ENCODE measurements around the gene MYRIP.
"Not testable (repeated sequence)": the region's sequence is repeated elsewhere in the genome, so short reads cannot be mapped to it uniquely, and the experiment has no call there.

Gene MYRIP

DNA sequence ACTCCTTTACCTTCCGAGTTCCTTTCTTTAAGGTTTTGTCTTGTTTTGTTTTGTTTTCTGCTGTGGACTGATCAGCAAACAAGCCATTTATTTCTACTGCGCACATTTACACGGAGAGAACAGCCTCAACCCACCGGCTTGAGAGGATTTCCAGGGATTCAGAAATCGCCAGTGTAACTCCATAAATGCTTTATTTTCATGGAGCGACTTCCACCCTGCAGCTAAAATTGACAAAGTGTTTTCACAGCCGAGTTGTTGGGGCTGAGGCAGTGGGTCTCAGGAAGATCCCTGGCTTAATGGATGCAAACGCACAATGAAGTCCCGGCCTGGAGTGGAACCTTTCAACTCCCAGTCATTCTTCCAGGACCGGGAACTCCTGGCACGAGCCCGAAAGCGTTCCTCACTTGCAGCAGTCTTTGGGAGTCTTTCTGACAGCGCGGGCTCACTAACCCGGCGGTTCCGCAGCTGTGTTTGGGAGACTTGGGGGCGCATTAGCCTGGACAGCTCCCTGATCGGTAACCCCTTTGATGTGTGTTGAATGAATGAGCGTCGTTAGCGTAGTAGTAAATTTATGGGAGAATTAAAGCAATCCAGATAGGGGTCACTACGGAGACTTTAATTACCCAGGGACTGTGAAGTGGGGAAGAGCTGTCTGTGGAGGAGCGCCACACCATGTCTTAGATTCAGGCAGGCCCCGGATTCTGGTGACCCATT, 785 bp upstream of the MYRIP start:
- no peak for DNase-seq

DNA sequence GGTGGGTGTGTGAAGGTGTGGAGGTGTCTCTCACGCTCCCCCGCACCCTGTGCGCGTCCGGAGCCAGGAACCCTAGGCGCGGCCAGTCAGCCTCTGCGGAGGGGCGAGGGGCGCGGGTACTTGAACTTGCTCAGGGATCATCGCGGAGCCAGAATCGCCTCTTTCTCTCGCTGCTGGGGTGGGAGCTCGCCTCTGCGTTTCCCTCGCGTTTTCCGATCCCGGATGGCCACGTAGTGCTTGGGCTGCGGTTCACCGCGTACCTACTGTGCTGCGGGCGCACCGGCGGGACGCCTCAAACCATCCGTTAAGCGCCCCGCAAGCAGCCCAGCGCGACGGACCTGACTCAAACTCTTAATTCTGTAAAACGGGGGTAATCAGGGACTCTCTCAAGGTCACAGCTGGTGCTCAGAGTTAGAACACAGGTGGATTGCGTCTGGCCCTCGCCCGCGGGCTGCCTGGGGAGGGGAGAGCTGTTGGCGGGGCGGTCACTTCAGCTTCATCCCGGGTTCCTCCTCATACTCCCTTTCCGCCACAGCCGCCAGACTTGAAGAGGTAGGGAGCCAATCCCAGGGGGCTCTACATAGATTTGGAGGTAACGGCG, 686 bp downstream of the MYRIP start:
- no peak for DNase-seq

DNA sequence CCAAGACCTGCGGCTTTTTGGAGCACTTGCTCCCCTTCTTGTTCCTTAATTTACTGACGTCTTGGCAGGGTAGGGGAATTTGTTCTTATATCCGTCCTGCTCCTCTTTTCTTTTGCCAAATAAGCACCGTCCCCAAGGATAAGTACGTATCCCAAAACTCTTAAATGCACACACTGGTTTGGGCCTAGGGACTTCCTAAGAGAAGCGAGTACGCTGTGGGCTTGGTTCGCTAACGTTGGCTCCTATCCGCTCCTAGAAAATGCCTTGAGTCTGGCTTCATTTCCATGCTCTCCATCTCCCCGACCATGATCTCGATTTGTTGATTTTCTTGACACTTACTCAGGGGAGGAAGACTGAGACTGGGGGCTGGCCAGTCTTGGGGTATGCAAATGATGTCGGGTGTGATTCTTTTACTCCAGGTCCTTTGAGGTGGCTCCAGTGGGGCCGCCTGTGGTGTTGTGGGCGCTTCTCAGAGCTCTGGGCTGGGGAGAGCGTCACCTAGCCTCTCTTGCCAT, 1.3 kb downstream of the MYRIP start:
- DNase-seq, result no peak

DNA sequence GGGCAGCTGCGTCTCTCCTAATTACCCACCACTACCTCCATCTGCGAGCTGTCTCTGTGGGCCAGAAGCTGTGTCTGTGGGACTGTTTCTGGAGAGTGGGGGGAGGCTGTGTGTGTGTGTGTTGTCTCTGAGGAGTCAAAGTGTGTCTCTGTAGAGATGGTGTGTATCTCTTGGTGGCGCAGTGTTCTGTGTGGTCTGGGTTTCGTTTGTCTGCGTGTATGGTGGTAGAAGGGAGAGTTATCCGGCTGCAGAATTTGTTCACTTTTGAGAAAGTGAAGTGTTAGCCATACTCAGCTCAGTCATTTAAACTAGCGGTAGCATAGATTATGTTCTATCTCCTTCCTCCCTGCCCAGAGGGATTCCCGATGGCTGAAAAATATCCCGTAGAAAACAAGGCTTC, 2.2 kb downstream of the MYRIP start:
- DNase-seq, result no peak

DNA sequence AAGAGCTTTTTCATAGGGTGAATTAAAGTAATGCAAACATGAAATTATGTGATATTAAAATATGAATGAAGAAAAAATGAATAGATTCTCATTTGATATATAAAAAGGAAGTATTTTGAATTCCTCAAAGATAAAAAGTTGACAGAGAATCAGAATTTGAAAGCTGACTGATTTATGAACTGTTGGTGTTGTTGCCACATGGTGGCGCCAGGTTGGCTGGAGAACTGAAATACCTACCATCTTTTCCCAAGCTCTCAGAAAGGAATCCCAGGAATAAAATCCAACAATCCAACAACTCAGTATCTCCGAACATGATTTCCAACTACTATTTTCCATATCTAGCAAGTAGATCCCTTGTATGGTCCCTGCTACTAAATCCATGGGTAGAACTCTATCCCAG, 3.1 kb downstream of the MYRIP start:
- no peak for DNase-seq

DNA sequence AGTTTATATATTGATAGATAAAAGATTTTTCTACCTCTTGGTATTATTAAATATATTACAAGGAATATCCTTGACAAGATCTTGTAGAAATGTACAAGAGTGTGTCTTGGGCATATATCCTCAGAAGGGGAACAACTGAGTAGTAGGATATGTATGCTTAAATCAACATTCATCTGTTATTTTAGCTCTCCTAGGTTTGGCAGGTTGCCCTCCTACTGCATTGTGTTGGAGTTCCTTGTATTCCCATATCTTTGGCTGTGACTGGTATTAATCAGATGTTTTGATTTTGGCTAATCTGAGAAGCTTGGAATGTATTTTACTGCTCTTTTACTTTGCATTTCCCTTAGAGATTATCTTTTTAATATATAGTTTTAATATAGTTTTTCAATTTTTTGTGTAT, 4.6 kb downstream of the MYRIP start:
- peak; percentile 39 for DNase-seq

DNA sequence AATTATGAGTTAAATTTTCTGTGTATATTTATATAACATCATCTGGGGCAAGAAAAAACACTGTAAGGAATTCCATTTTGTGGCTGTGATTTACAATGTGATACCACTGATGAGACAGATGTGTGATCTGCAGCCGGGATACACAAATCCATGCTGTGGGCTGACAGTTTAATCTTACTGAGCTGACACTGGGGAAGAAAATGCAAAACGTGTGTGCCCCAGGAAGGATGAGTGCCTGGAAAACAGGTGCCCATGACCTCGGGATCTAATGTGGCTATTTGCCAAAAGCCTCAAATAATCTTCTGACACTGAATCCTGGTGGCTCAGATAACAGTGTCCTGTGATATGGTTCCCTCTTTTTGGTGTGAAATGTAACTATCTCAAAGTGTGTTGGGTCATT, 10.5 kb downstream of the MYRIP start:
- DNase-seq, result no peak

- not testable (repeated sequence) for DNase-seq
These were observed 24.4 kb downstream of the MYRIP start for GRCh38 chr3:39833764-39834163.

- no peak for DNase-seq
These were observed 30.1 kb downstream of the MYRIP start for GRCh38 chr3:39839484-39839883.

DNA sequence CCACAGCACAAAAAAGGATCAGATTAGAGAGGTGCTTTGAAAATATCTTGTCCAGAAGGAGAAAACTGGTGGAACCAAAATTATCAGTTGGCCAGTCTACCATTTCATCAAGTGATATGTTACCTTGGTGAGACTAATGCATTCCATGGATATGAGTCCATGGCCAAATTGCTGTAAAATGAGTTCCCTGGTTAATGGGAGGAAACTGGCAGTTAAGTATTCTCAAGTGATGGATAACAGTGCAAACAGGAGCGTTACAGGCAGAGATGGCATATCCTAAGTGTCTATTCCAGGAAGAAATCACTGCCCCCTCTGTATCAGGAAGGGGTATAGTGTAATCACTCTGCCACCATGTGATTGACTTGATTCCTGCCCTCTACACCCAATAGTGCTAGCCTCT, 34.0 kb downstream of the MYRIP start:
- DNase-seq, result no peak

DNA sequence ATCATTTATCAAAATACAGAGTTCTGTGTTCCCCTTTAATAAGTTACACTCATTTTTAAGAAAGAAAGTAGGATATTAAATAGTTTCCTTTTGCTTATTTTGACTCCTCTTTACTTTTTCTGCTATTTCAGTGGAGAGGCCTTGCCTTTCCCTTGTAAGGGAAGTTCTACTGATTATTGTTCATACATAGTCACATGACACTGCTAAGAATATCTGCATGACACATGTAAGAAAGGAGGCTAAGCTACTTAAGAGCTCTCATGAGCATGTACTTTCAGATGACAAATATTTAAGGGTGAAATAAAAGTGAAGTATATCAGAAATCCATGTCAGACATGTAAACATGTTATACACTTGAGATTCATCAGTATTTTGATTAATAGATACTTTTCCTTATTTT, 39.0 kb downstream of the MYRIP start:
- no peak for DNase-seq

- peak; percentile 32 for DNase-seq
These were observed 40.7 kb downstream of the MYRIP start for GRCh38 chr3:39849992-39850715.

GRCh38 chr3:39850716-39851032, 41.3 kb downstream of the MYRIP start:
- peak; percentile 1 for DNase-seq

- DNase-seq, result no peak
These were observed 46.1 kb downstream of the MYRIP start for GRCh38 chr3:39855517-39855916.

- DNase-seq, result no peak
These were observed 60.5 kb downstream of the MYRIP start for GRCh38 chr3:39869890-39870289.

GRCh38 chr3:39870706-39871105, 61.3 kb downstream of the MYRIP start:
- no peak for DNase-seq

- DNase-seq, result no peak
These were observed 70.2 kb downstream of the MYRIP start for GRCh38 chr3:39879581-39879980.

GRCh38 chr3:39882111-39882510, 72.7 kb downstream of the MYRIP start:
- DNase-seq, result no peak

- DNase-seq, result no peak
These were observed 82.7 kb downstream of the MYRIP start for GRCh38 chr3:39892068-39892467.

GRCh38 chr3:39896184-39896583, 86.8 kb downstream of the MYRIP start:
- no peak for DNase-seq

DNA sequence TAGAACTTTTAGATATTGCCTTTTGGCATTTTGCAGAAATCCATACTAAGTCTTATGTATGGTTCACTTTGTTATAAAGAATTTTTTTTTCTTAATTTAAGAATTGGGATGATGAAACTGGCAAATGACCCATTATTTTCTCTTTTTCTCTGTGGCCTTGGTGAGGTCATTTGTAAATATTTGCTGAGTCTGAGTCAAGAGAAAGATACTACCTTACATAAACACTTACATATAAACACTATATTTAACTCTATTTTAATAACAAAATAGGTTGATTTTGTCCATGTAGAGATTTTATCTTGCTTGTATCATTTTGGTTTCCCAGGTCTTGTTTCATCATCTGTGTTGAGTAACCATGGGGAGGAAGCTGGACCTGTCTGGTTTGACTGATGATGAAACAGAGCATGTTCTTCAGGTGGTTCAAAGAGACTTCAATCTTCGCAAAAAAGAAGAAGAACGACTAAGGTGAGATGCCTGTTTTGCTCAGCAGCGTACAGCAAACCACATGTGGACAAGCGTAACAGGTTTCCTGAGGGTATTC, 91.1 kb downstream of the MYRIP start:
- no peak for DNase-seq

- no peak for DNase-seq
These were observed 93.8 kb downstream of the MYRIP start for GRCh38 chr3:39903253-39903652.

DNA sequence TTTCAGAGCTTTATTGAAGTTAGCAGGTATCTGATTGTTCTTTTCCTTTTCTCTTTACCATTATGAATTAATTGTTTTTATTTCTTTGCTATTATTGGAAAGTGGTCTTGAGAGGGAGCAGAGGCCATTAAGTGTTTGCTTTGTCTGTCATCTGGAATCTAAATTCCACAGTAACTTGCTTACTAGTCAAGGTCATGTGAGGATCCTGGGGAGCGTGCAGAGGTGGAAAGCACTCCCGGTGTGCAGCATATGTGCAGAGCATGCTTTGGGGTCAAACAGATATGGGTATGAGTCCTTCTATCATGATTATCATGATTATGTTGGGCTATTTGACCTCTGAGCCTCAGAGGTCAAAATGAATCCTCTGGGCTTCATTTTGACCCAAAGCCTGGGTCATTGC, 96.4 kb downstream of the MYRIP start:
- no peak for DNase-seq

GRCh38 chr3:39907981-39908380, 98.6 kb downstream of the MYRIP start:
- peak; percentile 71 for DNase-seq

All from COR-L47 (cell line).